Parietal lobe (tissue), 2 donors: Measurements from ENCODE around the gene ADAMTSL3. TPM values are rescaled to one million over a fixed set of nuclear protein-coding genes. Genes with fewer than 3 reads are reported as not detected.

Source experiments
- small RNA-seq: library from RNA; depleted of rRNA; stranded (forward); fragments of <200 nt; gene quantifications from one replicate; pipeline ENCODE3, GENCODE V24; 2014; ENCODE audit warnings: low replicate concordance
- total RNA-seq: library from RNA; depleted of rRNA; stranded (reverse); fragments of >200 nt; gene quantifications from one replicate; pipeline ENCODE4 v1.2.3, GENCODE V29; 2014

Gene ADAMTSL3
- 40.4 TPM for total RNA-seq

GRCh38 chr15:83653639-83654378 is at the start of gene ADAMTSL3:
TSS of gene ADAMTSL3 (plus strand) at chr15:83654123. CDS start at chr15:83655762, 1,639 bp downstream.

Small RNA genes within 50 kb of the gene (small RNA-seq; reads per million reads assigned to genes)
- gene RNU6-1339P (not detected), gene RNU6-401P (not detected)

Other genes with a start within 250 kb of the ADAMTSL3 start
- 121 TPM for gene SH3GL3, start 206.8 kb upstream of the ADAMTSL3 start, total RNA-seq